Stimulated activated CD8-positive, alpha-beta memory T cell treated with anti-CD3 and anti-CD28 coated beads, Interleukin-4, amount 100 ng/mL, for 24 hours (primary cell): Measurements from ENCODE around the gene CBARP.

Source experiments
- DNase-seq: peaks from one replicate; pipeline ENCODE4 v3.0.0-alpha.2; 2020; ENCODE audit warnings: low read depth

CBARP gene

GRCh38 chr19:1275976-1276627 lies 38.3 kb upstream of the CBARP start:
- no peak for DNase-seq

GRCh38 chr19:1275260-1275975 lies 37.6 kb upstream of the CBARP start, which contains the start of gene FAM174C:
TSS of gene FAM174C (plus strand) at chr19:1275530. CDS start at chr19:1275550, 20 bp downstream.
- DNase-seq: peak; percentile 95

GRCh38 chr19:1274852-1275259 lies 37.1 kb upstream of the CBARP start:
- DNase-seq: no peak

- DNase-seq: no peak
These were observed 36.5 kb upstream of the CBARP start for GRCh38 chr19:1274081-1274851.

GRCh38 chr19:1273263-1274041 lies 35.6 kb upstream of the CBARP start:
- no peak for DNase-seq

- no peak for DNase-seq
These were observed 34.8 kb upstream of the CBARP start for GRCh38 chr19:1272423-1273262.

GRCh38 chr19:1271528-1272422 lies 34.0 kb upstream of the CBARP start:
- DNase-seq: no peak

GRCh38 chr19:1270854-1271527 lies 33.2 kb upstream of the CBARP start:
- no peak for DNase-seq

GRCh38 chr19:1270213-1270853 lies 32.5 kb upstream of the CBARP start:
- no peak for DNase-seq

GRCh38 chr19:1269478-1270212 lies 31.8 kb upstream of the CBARP start:
- DNase-seq: peak; percentile 78

- peak; percentile 99 for DNase-seq
These were observed 31.3 kb upstream of the CBARP start, which contains the start of gene CIRBP for GRCh38 chr19:1269065-1269477. TSS of gene CIRBP (plus strand) at chr19:1269332. CDS start at chr19:1270934, 1,602 bp downstream.

GRCh38 chr19:1268226-1269064 lies 30.6 kb upstream of the CBARP start:
- DNase-seq: no peak

- DNase-seq: no peak
These were observed 29.8 kb upstream of the CBARP start for GRCh38 chr19:1267477-1268225.

GRCh38 chr19:1266916-1267476 lies 29.2 kb upstream of the CBARP start:
- DNase-seq: no peak

GRCh38 chr19:1266129-1266915 lies 28.5 kb upstream of the CBARP start:
- DNase-seq: peak; percentile 82
